ENCODE results near the gene PARK7. TPM values are rescaled to one million over a fixed set of nuclear protein-coding genes. Genes with fewer than 3 reads are reported as not detected.

PARK7 gene
- total RNA-seq, 3 donors from 2014 or later (not counting 1 experiment from before 2014, with no cell fraction given): 120 to 127 (median 127) TPM

DNA sequence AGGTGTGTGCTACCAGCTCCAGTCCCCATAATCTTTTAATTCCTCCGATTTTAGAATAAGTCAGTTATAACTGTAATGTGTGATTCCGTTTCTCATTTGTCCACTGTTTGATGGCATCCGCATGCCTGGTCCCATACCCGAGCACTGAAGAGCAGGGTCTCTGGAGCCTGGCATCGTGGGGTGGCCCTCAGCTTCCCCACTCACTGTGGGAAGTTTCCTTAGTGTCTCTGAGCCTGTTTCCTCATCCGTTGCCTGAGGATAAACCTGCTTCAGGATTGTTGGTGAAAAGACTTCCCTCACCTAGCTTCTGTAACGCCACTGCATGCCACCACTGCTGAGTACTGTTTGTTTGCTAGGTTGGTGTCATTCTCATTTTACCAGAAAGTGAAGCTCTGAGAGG is 19.5 kb downstream of the PARK7 start:
- Histone ChIP-seq H3K9me3 (ENCODE audit: control insufficient read depth, insufficient read depth, low read length) (no peaks in the 10 kb centered on the region), H3K36me3 (ENCODE audit: control insufficient read depth, insufficient read depth, low read length) (peaks cover 65% of the 10 kb centered on the region), H3K27me3 (ENCODE audit: control insufficient read depth, insufficient read depth, low read length) (no peaks in the 10 kb centered on the region), H3K27ac (ENCODE audit: low read length) (no peak overlapping the region), H3K4me1 (ENCODE audit: control insufficient read depth, insufficient read depth, low read length) (peaks cover 7% of the 10 kb centered on the region), H3K4me3 (ENCODE audit: low read length) (no peak overlapping the region)
- intact Hi-C loops (cut with micrococcal nuclease): no loop called here
- DNase-seq (peak in 1 of 2 donors; percentile 2), ATAC-seq (no peak)
- peaks cover 6% of the 10 kb centered on the region for H3K36me3 Mint-ChIP-seq
- TF ChIP-seq CTCF (IDR thresholded peaks at IDR 0.05): no peak
- no peaks in the 10 kb centered on the region for H3K27me3 Mint-ChIP-seq (ENCODE audit: low read depth in 2 of 2)
- H3K9me3 Mint-ChIP-seq: no peaks in the 10 kb centered on the region
- H3K4me3 Mint-ChIP-seq: no peak overlapping the region
- H3K4me1 Mint-ChIP-seq: peaks cover 12 to 15% of the 10 kb centered on the region in 2 donors
- 94% methylated on average over 7 of the region's 7 CpGs for WGBS (ENCODE audit: insufficient coverage)
- H3K27ac Mint-ChIP-seq: no peak overlapping the region

DNA sequence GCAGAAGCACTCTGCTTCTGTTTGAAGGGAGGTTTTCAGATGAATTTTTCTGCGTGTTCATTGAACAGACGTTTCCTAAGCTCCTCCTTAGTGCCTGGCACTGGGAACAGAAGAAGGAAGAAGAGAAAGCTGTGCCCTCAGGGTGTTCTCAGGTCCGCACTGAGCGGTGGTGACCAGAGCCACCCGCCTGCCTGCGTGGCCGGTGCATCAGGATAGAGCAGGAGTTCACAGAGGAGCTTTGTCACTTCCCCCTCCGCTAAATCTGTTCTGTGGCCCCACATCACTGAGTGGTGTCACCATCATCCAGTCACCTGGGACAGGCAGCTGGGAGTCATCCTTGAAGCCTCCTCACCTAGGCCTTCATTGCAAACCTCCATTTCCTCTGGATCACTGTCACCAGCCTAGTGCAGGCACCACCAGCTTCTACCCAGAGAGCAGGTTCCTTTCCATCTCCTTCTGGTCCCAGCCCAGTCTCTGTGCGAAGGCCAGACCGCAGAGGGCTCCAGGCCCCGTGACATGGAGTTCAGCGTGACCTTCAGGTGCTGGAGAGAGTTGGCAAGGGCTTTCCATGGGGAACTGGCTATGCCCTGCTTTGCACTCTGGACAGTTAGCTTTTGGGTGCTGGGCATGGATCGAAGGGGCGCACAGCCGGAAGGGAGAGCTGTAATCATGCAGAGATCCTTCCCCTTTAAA is 21.7 kb downstream of the PARK7 start:
- Mint-ChIP-seq H3K27me3 (ENCODE audit: low read depth in 2 of 2) (no peaks in the 10 kb centered on the region), H3K27ac (peak overlapping the region in 1 of 2 donors; percentile 3), H3K36me3 (peaks cover 13% of the 10 kb centered on the region), H3K9me3 (no peaks in the 10 kb centered on the region), H3K4me3 (no peak overlapping the region), H3K4me1 (peaks cover 12 to 14% of the 10 kb centered on the region in 2 donors)
- peaks cover 7% of the 10 kb centered on the region for H3K4me1 ChIP-seq (ENCODE audit: control insufficient read depth, insufficient read depth, low read length)
- no peak overlapping the region for H3K27ac ChIP-seq (ENCODE audit: low read length)
- intact Hi-C loops (cut with micrococcal nuclease): no loop called here
- H3K9me3 ChIP-seq (ENCODE audit: control insufficient read depth, insufficient read depth, low read length): no peaks in the 10 kb centered on the region
- no peak overlapping the region for H3K4me3 ChIP-seq (ENCODE audit: low read length)
- H3K27me3 ChIP-seq (ENCODE audit: control insufficient read depth, insufficient read depth, low read length): no peaks in the 10 kb centered on the region
- DNase-seq (no peak), ATAC-seq (no peak)
- WGBS (ENCODE audit: insufficient coverage): 96% methylated on average over 15 of the region's 15 CpGs
- H3K36me3 ChIP-seq (ENCODE audit: control insufficient read depth, insufficient read depth, low read length): peaks cover 66% of the 10 kb centered on the region
- TF ChIP-seq CTCF (IDR thresholded peaks at IDR 0.05): no peak

DNA sequence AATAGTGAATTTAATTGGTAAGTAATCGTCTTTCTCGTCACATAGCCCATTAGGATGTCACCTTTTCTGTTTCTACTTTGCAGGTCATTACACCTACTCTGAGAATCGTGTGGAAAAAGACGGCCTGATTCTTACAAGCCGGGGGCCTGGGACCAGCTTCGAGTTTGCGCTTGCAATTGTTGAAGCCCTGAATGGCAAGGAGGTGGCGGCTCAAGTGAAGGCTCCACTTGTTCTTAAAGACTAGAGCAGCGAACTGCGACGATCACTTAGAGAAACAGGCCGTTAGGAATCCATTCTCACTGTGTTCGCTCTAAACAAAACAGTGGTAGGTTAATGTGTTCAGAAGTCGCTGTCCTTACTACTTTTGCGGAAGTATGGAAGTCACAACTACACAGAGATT is 23.3 kb downstream of the PARK7 start:
- peaks cover 13% of the 10 kb centered on the region for H3K36me3 Mint-ChIP-seq
- WGBS (ENCODE audit: insufficient coverage): 97% methylated on average over 15 of the region's 15 CpGs
- Histone ChIP-seq H3K36me3 (ENCODE audit: control insufficient read depth, insufficient read depth, low read length) (peaks cover 51% of the 10 kb centered on the region), H3K4me1 (ENCODE audit: control insufficient read depth, insufficient read depth, low read length) (peaks cover 10% of the 10 kb centered on the region), H3K4me3 (ENCODE audit: low read length) (no peak overlapping the region), H3K9me3 (ENCODE audit: control insufficient read depth, insufficient read depth, low read length) (peaks cover under 1% of the 10 kb centered on the region), H3K27ac (ENCODE audit: low read length) (no peak overlapping the region), H3K27me3 (ENCODE audit: control insufficient read depth, insufficient read depth, low read length) (no peaks in the 10 kb centered on the region)
- peaks cover 12 to 15% of the 10 kb centered on the region in 2 donors for H3K4me1 Mint-ChIP-seq
- no peak for DNase-seq
- H3K27ac Mint-ChIP-seq: no peak overlapping the region
- no peak overlapping the region for H3K4me3 Mint-ChIP-seq
- intact Hi-C loops (cut with micrococcal nuclease): no loop called here
- no peak for TF ChIP-seq CTCF (IDR thresholded peaks at IDR 0.05)
- no peak for ATAC-seq
- no peaks in the 10 kb centered on the region for H3K27me3 Mint-ChIP-seq (ENCODE audit: low read depth in 2 of 2)
- no peaks in the 10 kb centered on the region for H3K9me3 Mint-ChIP-seq
